Metanephros (tissue), 2 donors: ENCODE measurements around the gene HCCS. TPM values are rescaled to one million over a fixed set of nuclear protein-coding genes. Genes with fewer than 3 reads are reported as not detected.

Experiments used
- small RNA-seq: library from RNA; depleted of rRNA; stranded (forward); fragments of <200 nt; gene quantifications from one replicate; pipeline ENCODE3, GENCODE V24; 2014; ENCODE audit warnings: low replicate concordance
- total RNA-seq: library from RNA; depleted of rRNA; stranded (reverse); fragments of >200 nt; gene quantifications from one replicate; pipeline ENCODE4 v1.2.3, GENCODE V29; 2014

Gene HCCS
- total RNA-seq, result 15.1 TPM

DNA sequence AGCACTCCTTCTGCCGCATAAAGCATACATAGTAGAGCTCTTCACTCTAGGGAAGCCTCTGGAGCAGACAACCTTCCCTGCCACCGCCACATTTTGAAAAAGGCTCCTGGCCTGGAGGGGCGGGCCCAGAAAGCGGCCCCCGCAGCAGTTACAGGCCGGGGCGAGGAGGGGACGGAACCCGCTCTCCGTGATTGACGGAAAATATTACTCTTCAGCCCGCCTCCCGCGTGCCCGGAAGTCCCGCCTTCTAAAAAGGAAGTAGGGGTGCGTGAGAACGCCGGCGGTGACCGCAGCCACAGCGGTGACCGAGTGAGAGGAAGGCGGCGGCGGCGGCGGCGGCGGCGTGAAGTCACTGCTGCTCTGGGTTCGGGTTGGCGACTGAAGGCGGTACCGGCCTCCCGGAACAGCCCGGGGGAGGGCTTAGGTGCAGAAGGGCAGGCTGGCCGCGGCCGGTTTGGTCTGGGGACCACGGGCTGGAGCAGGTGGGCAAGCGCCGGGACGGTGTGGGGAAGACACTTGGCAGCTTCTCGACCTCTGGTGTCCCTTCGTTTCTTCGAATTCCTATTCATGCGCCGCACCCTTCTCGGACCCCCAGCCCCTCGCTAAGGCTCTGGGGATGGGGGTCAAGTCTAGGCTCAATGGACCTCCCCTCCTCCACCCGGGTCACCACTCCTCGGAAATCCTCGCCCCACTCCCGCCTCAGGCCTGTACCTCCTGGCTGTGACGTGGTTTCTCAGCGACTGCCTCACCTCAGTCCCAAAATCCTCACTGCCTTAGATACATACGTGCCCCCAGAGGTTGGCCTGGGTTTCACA lies at the start of gene HCCS:
HCCS (plus strand) TSS at position 296 of the 815 bp plus-strand sequence. CDS start 729 bp downstream, outside the sequence.

Small RNA genes lying within 50 kb of the gene (small RNA-seq; reads per million reads assigned to genes)
- gene RF00019, result not detected
- not detected for gene RF02271

Other genes starting within 250 kb of the HCCS start
- not detected for gene AMELX, start 182.1 kb downstream of the HCCS start, total RNA-seq